Neural crest cell (in vitro differentiated cells): ENCODE data around the gene DIAPH3. TPM values are rescaled to one million over a fixed set of nuclear protein-coding genes. Genes with fewer than 3 reads are reported as not detected.
A peak's percentile ranks its signal among the peaks of the same experiment; 100 is the strongest.
"Not testable (repeated sequence)": the region's sequence is repeated elsewhere in the genome, so short reads cannot be mapped to it uniquely, and the experiment has no call there.

Experiments
- DNase-seq: peaks from one replicate; pipeline ENCODE4 v3.0.0; 2021; ENCODE audit warnings: low read depth, mixed read lengths, low spot score
- H3K27ac Mint-ChIP-seq: one replicate; pipeline ENCODE4 v1.8.0; 2021; ENCODE audit warnings: mild to moderate bottlenecking, mixed read lengths; ENCODE audit not compliant: unreplicated experiment
- H3K27me3 Mint-ChIP-seq: 2 replicates; pipeline ENCODE4 v1.8.0; 2021; ENCODE audit warnings: low read depth, mild to moderate bottlenecking, mixed read lengths
- H3K36me3 Mint-ChIP-seq: 2 replicates; pipeline ENCODE4 v1.8.0; 2021; ENCODE audit warnings: low read depth, mild to moderate bottlenecking, mixed read lengths
- H3K4me1 Mint-ChIP-seq: 2 replicates; pipeline ENCODE4 v1.8.0; 2021; ENCODE audit warnings: mixed read lengths
- H3K4me3 Mint-ChIP-seq: one replicate; pipeline ENCODE4 v1.8.0; 2021; ENCODE audit warnings: mild to moderate bottlenecking, mixed read lengths
- H3K9me3 Mint-ChIP-seq: 2 replicates; pipeline ENCODE4 v1.8.0; 2021; ENCODE audit warnings: mixed read lengths
- CTCF ChIP-seq: fragments of 200-600 bp; sonication (generic); conservative IDR thresholded peaks from 2 replicates; pipeline ENCODE4 v1.5.0; 2021; ENCODE audit warnings: antibody characterized with exemption, mild to moderate bottlenecking
- total RNA-seq: library from RNA; stranded (reverse); gene quantifications from 2 replicates; pipeline ENCODE4 v1.2.1, GENCODE V29; 2021

Gene DIAPH3
- total RNA-seq, 1 donor from 2014 or later, result 16.4 TPM

DNA sequence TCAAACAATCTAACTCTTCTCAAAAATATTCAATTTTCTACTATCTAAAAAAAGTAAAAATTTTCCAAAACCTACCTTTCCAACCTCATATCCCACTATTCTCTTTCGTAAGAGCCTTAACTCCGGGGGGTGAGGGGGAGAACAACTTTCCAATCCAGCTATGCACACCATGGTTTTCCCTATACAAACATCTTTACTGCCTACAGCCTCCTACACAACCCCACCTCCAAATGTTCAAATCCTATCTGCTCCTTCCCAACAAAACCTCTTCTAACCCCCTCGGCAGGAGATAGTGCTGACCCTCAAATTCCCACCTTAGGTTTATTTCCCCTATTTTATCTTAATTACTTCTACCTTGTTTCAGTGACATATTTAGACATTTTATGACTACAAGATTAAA, 102.0 kb downstream of the DIAPH3 start:
- H3K4me3 Mint-ChIP-seq, result no peak overlapping the region
- no peak overlapping the region for H3K27ac Mint-ChIP-seq
- no peak for DNase-seq
- H3K9me3 Mint-ChIP-seq, result peaks cover 19% of the 10 kb centered on the region
- H3K36me3 Mint-ChIP-seq, result peaks cover 25% of the 10 kb centered on the region
- no peaks in the 10 kb centered on the region for H3K27me3 Mint-ChIP-seq
- no peaks in the 10 kb centered on the region for H3K4me1 Mint-ChIP-seq
- no peak for TF ChIP-seq CTCF

- no peak for DNase-seq
- no peak overlapping the region for H3K4me3 Mint-ChIP-seq
- no peaks in the 10 kb centered on the region for H3K9me3 Mint-ChIP-seq
- no peak for TF ChIP-seq CTCF
- peaks cover 5% of the 10 kb centered on the region for H3K36me3 Mint-ChIP-seq
- no peaks in the 10 kb centered on the region for H3K4me1 Mint-ChIP-seq
- no peak overlapping the region for H3K27ac Mint-ChIP-seq
- no peaks in the 10 kb centered on the region for H3K27me3 Mint-ChIP-seq
Observed at GRCh38 chr13:60051754-60052285, 111.9 kb downstream of the DIAPH3 start.

DNA sequence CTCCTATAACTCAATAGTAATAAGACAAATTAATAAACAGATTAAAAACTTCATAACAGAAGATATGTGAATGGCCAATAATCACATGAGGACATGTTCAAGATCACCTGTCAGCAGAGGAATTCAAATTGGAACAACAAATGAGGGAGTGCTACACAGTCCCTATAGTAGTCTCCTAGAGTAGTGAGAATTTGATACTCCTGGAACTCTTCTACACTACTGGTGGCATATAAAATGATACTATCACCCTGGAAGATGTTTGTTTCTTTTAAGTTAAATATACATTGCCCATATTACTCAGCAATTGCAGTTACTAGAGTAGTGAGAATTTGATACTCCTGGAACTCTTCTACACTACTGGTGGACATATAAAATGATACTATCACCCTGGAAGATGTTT, 115.4 kb downstream of the DIAPH3 start:
- H3K36me3 Mint-ChIP-seq, result peaks cover 19% of the 10 kb centered on the region
- H3K4me1 Mint-ChIP-seq, H3K27me3 Mint-ChIP-seq, H3K9me3 Mint-ChIP-seq, H3K4me3 Mint-ChIP-seq, H3K27ac Mint-ChIP-seq, DNase-seq: not testable (repeated sequence)

- Mint-ChIP-seq H3K27ac (peak overlapping the region; percentile 40), H3K4me1 (peaks cover 5% of the 10 kb centered on the region), H3K4me3 (no peak overlapping the region), H3K36me3 (peaks cover 19% of the 10 kb centered on the region), H3K27me3 (no peaks in the 10 kb centered on the region), H3K9me3 (peaks cover 4% of the 10 kb centered on the region)
- DNase-seq, result no peak
- TF ChIP-seq CTCF, result no peak
Observed at GRCh38 chr13:60047918-60048317, 115.8 kb downstream of the DIAPH3 start.

- Mint-ChIP-seq H3K27ac (no peak overlapping the region), H3K4me3 (no peak overlapping the region), H3K4me1 (peaks cover 5% of the 10 kb centered on the region), H3K27me3 (no peaks in the 10 kb centered on the region), H3K36me3 (peaks cover 14% of the 10 kb centered on the region), H3K9me3 (peaks cover 4% of the 10 kb centered on the region)
- TF ChIP-seq CTCF, result no peak
- no peak for DNase-seq
Observed at GRCh38 chr13:60044321-60044720, 119.4 kb downstream of the DIAPH3 start.

- Mint-ChIP-seq H3K4me1 (peaks cover 5% of the 10 kb centered on the region), H3K27me3 (no peaks in the 10 kb centered on the region), H3K27ac (no peak overlapping the region), H3K4me3 (no peak overlapping the region), H3K9me3 (peaks cover 4% of the 10 kb centered on the region), H3K36me3 (peaks cover 14% of the 10 kb centered on the region)
- no peak for DNase-seq
- TF ChIP-seq CTCF, result no peak
Observed at GRCh38 chr13:60043262-60043661, 120.5 kb downstream of the DIAPH3 start.

GRCh38 chr13:60040668-60041067, 123.1 kb downstream of the DIAPH3 start:
- not testable (repeated sequence) for H3K9me3 Mint-ChIP-seq, H3K27me3 Mint-ChIP-seq, H3K4me1 Mint-ChIP-seq, H3K27ac Mint-ChIP-seq, H3K4me3 Mint-ChIP-seq, H3K36me3 Mint-ChIP-seq, DNase-seq
